ENCODE data around the gene C1QTNF1. TPM values are rescaled to one million over a fixed set of nuclear protein-coding genes. Genes with fewer than 3 reads are reported as not detected.

The C1QTNF1 gene
- total and polyA plus RNA-seq, 9 of the 15 experiments (the other 6 are each of a cell fraction or from before 2014, with no cell fraction given), result 0.09 TPM; not detected in 8

- Histone ChIP-seq H3K36me3 (ENCODE audit: control insufficient read depth, insufficient read depth, low read length) (no peaks in the 10 kb centered on the region), H3K4me1 (replicated peaks in 1 of 2; ENCODE audit: control insufficient read depth in 2 of 2, insufficient read depth in 2 of 2, low read length in 2 of 2) (no peaks in the 10 kb centered on the region), H3K9ac (ENCODE audit: insufficient read depth in 1 of 2, low read depth in 2 of 2, low read length in 2 of 2) (no peak overlapping the region), H3K4me2 (ENCODE audit: insufficient read depth, low read length) (no peak overlapping the region), H3K79me2 (ENCODE audit: control insufficient read depth, insufficient read depth, low read length) (no peaks in the 10 kb centered on the region), H3K9me3 (replicated peaks; ENCODE audit: control insufficient read depth, insufficient read depth, low read depth, low read length) (no peaks in the 10 kb centered on the region), H3K27me3 (ENCODE audit: control insufficient read depth in 2 of 2, insufficient read depth in 2 of 2, low read length in 2 of 2) (peaks cover 12 to 15% of the 10 kb centered on the region in 2 experiments), H4K20me1 (replicated peaks; ENCODE audit: control insufficient read depth, insufficient read depth, low read length) (0 out of 2 replicates have a peak, but pooled peaks cover 4% of the 10 kb centered on the region), H3K27ac (ENCODE audit: extremely low read depth, low read depth, low read length) (no peak overlapping the region), H2AFZ (ENCODE audit: low read depth, low read length) (no peak overlapping the region), H3K9me1 (ENCODE audit: control insufficient read depth, insufficient read depth, low read length) (no peaks in the 10 kb centered on the region), H3K4me3 (no peak overlapping the region)
- in situ Hi-C loops (cut with MboI), result no loop called here
- ChIA-PET POLR2A (interaction anchor here (0.9 kb wide), 1 partner anchor 23 kb away, joined by 3 read pairs; no protein-coding TSS in a partner anchor), CTCF (ENCODE audit: low intra/inter-chr PET ratio) (no interaction called here)
- DNase-seq (ENCODE audit: extremely low read depth in 1 of 4, low spot score in 3 of 4) (no peak), FAIRE-seq (no peak), ATAC-seq (no peak)
- intact Hi-C loops (cut with micrococcal nuclease), result loop anchor here (2.0 kb wide), 1 partner anchor 25 kb away; no protein-coding TSS in a partner anchor
- TF ChIP-seq MEF2A (IDR thresholded peaks at IDR 0.05; ENCODE audit: control insufficient read depth, low read depth, low read length), result no peak
- TF ChIP-seq RB1 (IDR thresholded peaks at IDR 0.05; ENCODE audit: low read depth), result no peak
- TF ChIP-seq ZNF644 (tag; IDR thresholded peaks at IDR 0.05; ENCODE audit: low read depth), result no peak
- no peak for TF ChIP-seq ZBED1 (IDR thresholded peaks at IDR 0.05)
- no peak for TF ChIP-seq CREB5 (CRISPR knock-in tag; IDR thresholded peaks at IDR 0.05)
- no peak for TF ChIP-seq JUNB (CRISPR knock-in tag; conservative IDR thresholded peaks at IDR 0.05)
- TF ChIP-seq ESRRB (CRISPR knock-in tag; IDR thresholded peaks at IDR 0.05; ENCODE audit: borderline replicate concordance), result no peak
- no peak for TF ChIP-seq E2F5 (CRISPR knock-in tag; IDR thresholded peaks at IDR 0.05)
- no TSS peak for BruUV-seq (replicated peaks)
- WGBS (ENCODE audit: insufficient coverage, low coverage, missing lambda C conversion rate), result 6% methylated on average over 6 of the region's 6 CpGs
Observed at GRCh38 chr17:79017546-79018369, 6.2 kb upstream of the C1QTNF1 start.

Data from K562 (cell line).